Purkinje cell (primary cell): ENCODE data around the gene RAPGEF5. TPM values are rescaled to one million over a fixed set of nuclear protein-coding genes. Genes with fewer than 3 reads are reported as not detected.

ENCODE experiments used
- polyA plus RNA-seq: library from polyadenylated mRNA; unstranded; fragments of >200 nt; fragmentation: Nextera tagmentation; gene quantifications from 2 replicates; pipeline ENCODE4 v1.2.1, GENCODE V29; 2014

The RAPGEF5 gene, protein sequence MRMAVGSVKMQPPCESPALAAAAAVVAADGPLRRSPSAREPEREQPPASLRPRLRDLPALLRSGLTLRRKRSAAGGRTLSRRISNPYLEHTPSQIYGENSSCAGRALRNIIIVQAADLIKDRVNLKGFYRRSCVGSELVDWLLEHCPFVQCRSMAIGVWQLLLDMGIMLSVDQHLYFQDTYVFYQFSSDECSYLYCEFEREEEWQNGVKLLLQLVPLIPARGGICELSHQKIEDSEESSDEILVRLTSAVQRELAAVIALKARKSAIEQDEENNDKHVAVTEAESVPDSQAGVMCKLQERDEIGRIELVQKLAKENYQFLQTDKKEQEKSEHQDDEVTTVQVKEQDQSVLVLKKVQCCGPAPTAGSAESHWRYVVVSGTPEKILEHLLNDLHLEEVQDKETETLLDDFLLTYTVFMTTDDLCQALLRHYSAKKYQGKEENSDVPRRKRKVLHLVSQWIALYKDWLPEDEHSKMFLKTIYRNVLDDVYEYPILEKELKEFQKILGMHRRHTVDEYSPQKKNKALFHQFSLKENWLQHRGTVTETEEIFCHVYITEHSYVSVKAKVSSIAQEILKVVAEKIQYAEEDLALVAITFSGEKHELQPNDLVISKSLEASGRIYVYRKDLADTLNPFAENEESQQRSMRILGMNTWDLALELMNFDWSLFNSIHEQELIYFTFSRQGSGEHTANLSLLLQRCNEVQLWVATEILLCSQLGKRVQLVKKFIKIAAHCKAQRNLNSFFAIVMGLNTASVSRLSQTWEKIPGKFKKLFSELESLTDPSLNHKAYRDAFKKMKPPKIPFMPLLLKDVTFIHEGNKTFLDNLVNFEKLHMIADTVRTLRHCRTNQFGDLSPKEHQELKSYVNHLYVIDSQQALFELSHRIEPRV
- polyA plus RNA-seq, result 16.7 and 28.7 TPM in 2 replicates

DNA sequence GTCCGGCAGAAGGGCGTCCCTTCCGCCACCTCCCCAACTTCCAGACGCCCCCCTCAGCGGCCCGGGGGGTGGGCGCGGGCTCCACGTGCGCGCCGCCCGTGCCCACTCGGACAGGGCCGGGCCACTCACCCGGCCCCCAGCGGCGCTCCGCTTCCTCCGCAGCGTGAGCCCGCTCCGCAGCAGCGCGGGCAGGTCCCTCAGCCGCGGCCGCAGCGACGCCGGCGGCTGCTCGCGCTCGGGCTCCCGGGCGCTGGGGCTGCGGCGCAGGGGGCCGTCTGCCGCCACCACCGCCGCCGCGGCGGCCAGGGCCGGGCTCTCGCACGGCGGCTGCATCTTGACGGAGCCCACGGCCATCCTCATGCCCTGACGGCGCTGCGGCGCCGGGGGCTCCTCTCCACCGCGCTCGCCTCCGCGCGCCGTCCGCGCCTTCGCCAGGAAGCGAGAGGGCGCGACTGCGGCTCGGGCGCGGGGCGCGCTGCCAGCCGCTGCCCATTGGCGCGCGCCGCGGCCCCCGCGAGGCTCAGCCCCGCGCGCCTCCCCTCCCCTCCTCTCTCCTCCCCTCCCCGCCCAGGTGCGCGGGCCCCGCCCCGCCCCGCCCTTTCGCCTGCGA lies at the start of gene RAPGEF5:
RAPGEF5 (minus strand) TSS at position 454 of the 610 bp plus-strand sequence; CDS start at position 360, 94 bp downstream.

Other genes starting within 250 kb of the RAPGEF5 start
- 0.64 and 6.0 TPM in 2 replicates for gene STEAP1B, start 143.0 kb upstream of the RAPGEF5 start, polyA plus RNA-seq